HEK293T (cell line): ENCODE measurements around the gene SPOCK3.

Experiments
- ARNT ChIP-seq: fragments of 450-650 bp; IDR thresholded peaks from 2 replicates; pipeline ENCODE4 v1.6.1; 2017; ENCODE audit warnings: mild to moderate bottlenecking
- ELF4 ChIP-seq: fragments of 450-650 bp; IDR thresholded peaks from 2 replicates; pipeline ENCODE4 v1.6.1; 2017; ENCODE audit warnings: antibody characterized with exemption
- FOXK2 ChIP-seq: fragments of 450-650 bp; IDR thresholded peaks from 2 replicates; pipeline ENCODE4 v1.6.1; 2016; ENCODE audit warnings: mild to moderate bottlenecking
- FOXM1 ChIP-seq: fragments of 450-650 bp; IDR thresholded peaks from 2 replicates; pipeline ENCODE4 v1.6.1; 2017; ENCODE audit warnings: mild to moderate bottlenecking, borderline replicate concordance
- HDGF ChIP-seq: fragments of 450-650 bp; IDR thresholded peaks from 2 replicates; pipeline ENCODE4 v1.6.1; 2017; ENCODE audit warnings: antibody characterized with exemption, borderline replicate concordance
- L3MBTL2 ChIP-seq: fragments of 450-650 bp; conservative IDR thresholded peaks from 2 replicates; pipeline ENCODE4 v1.6.1; 2016; ENCODE audit warnings: mild to moderate bottlenecking
- NFRKB ChIP-seq: fragments of 450-650 bp; IDR thresholded peaks from 2 replicates; pipeline ENCODE4 v1.6.1; 2016; ENCODE audit warnings: mild to moderate bottlenecking, moderate library complexity
- SP1 ChIP-seq: fragments of 450-650 bp; IDR thresholded peaks from 2 replicates; pipeline ENCODE4 v1.6.1; 2017
- SUZ12 ChIP-seq: fragments of 450-650 bp; IDR thresholded peaks from 2 replicates; pipeline ENCODE4 v1.6.1; 2016; ENCODE audit warnings: mild to moderate bottlenecking

DNA sequence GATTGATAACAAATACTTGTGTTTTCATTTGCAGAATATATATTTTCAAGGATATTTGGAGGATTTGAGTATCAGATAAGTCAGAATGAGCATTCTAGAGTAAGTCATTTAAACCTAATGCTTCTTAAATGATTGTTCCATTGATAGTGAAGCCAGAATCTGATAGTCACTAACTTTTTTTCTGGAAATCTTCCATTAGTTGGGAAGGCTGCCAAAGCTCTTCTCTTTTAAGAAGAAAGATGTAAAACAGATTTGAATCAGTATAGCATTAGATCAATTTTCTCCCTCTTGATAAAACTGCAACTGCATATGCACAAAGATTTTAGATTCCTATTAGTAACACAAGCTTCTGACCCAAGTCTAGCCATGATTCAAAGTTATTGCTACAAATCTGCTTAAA is 256.7 kb downstream of the SPOCK3 start:
- TF ChIP-seq FOXK2 (no peak), SP1 (no peak), HDGF (no peak), SUZ12 (no peak), ELF4 (no peak), NFRKB (no peak), L3MBTL2 (no peak), FOXM1 (no peak), ARNT (no peak)
